CD4-positive, alpha-beta memory T cell (primary cell): ENCODE results near the gene PITX3. TPM values are rescaled to one million over a fixed set of nuclear protein-coding genes. Genes with fewer than 3 reads are reported as not detected.

ENCODE experiments used
- CTCF ChIA-PET: fragments of 350-600 bp; sonication (Branson Sonifier 250); formaldehyde crosslinking; loops from one replicate; lab custom pipeline; 2021; ENCODE audit warnings: inconsistent platforms; ENCODE audit not compliant: partially characterized antibody; lab: Charles Lee
- POLR2A ChIA-PET: fragments of 350-600 bp; sonication (Branson Sonifier 250); formaldehyde crosslinking; loops from one replicate; lab custom pipeline; 2021; ENCODE audit not compliant: partially characterized antibody; lab: Charles Lee
- DNase-seq, 5 donors: peaks; one replicate each; pipeline versions ENCODE4 v3.0.0 to v3.0.0-alpha.2; 2020 to 2022; ENCODE audit warnings: mixed read lengths in 1 of 5
- H3K27ac ChIP-seq: one replicate; pipeline ENCODE4 v1.7.0; 2013; ENCODE audit warnings: low read depth, low read length
- H3K27me3 ChIP-seq: 2 replicates; pipeline ENCODE4 v1.7.0; 2013; ENCODE audit warnings: mild to moderate bottlenecking, low read length, moderate library complexity; ENCODE audit not compliant: insufficient read depth
- H3K36me3 ChIP-seq: 2 replicates; pipeline ENCODE4 v1.7.0; 2013; ENCODE audit warnings: mild to moderate bottlenecking, low read length, moderate library complexity; ENCODE audit not compliant: insufficient read depth
- H3K4me1 ChIP-seq: 2 replicates; pipeline ENCODE4 v1.7.0; 2013; ENCODE audit warnings: mild to moderate bottlenecking, low read length, moderate library complexity; ENCODE audit not compliant: insufficient read depth
- H3K4me3 ChIP-seq, 2 donors: one replicate each; pipeline ENCODE4 v1.7.0; 2013; ENCODE audit warnings: low read length in 2 of 2, mild to moderate bottlenecking in 1 of 2
- H3K9me3 ChIP-seq, 2 donors: one replicate each; pipeline ENCODE4 v1.7.0; 2013; ENCODE audit warnings: low read length in 2 of 2, control low read depth in 1 of 2; ENCODE audit not compliant: control insufficient read depth in 1 of 2
- H3K27ac Mint-ChIP-seq, 7 donors: one replicate each; pipeline ENCODE4 v1.8.0; 2020 to 2021; ENCODE audit warnings: mixed read lengths in 7 of 7, mild to moderate bottlenecking in 6 of 7, inconsistent platforms in 3 of 7, moderate library complexity in 3 of 7
- H3K27me3 Mint-ChIP-seq, 2 donors: one replicate each; pipeline ENCODE4 v1.8.0; 2020 to 2021; ENCODE audit warnings: mixed read lengths in 2 of 2
- H3K36me3 Mint-ChIP-seq, 2 donors: one replicate each; pipeline ENCODE4 v1.8.0; 2020 to 2021; ENCODE audit warnings: mixed read lengths in 2 of 2, inconsistent platforms in 1 of 2, mild to moderate bottlenecking in 1 of 2
- H3K4me1 Mint-ChIP-seq, 4 donors: one replicate each; pipeline ENCODE4 v1.8.0; 2020 to 2021; ENCODE audit warnings: mixed read lengths in 4 of 4, mild to moderate bottlenecking in 1 of 4
- H3K4me3 Mint-ChIP-seq, 8 donors: one replicate each; pipeline ENCODE4 v1.8.0; 2020 to 2021; ENCODE audit warnings: mixed read lengths in 8 of 8, mild to moderate bottlenecking in 7 of 8, moderate library complexity in 6 of 8, inconsistent platforms in 3 of 8
- H3K9me3 Mint-ChIP-seq, 8 donors: one replicate each; pipeline ENCODE4 v1.8.0; 2020 to 2021; ENCODE audit warnings: mixed read lengths in 8 of 8, mild to moderate bottlenecking in 5 of 8, inconsistent platforms in 3 of 8, moderate library complexity in 1 of 8
- intact Hi-C: fragments of 100-400 bp; cut with micrococcal nuclease; formaldehyde crosslinking; loops from one replicate; pipeline ENCODE4 v1.15.1; 2023
- polyA plus RNA-seq, 2 donors: library from polyadenylated mRNA; unstranded; fragments of 300-500 nt; fragmentation: Illumina TruSeq; gene quantifications; one replicate each; pipeline ENCODE4 v1.2.3, GENCODE V29; 2021
- total RNA-seq, 2 experiments: library from RNA; stranded (reverse); gene quantifications; one replicate each; pipeline ENCODE4 v1.2.3, GENCODE V29; 2021

The PITX3 gene
- total and polyA plus RNA-seq, 4 experiments from 2014 or later, result not detected

- no peak for DNase-seq
- intact Hi-C loops, result no loop called here
- no peaks in the 10 kb centered on the region for H3K36me3 ChIP-seq
- H3K4me1 ChIP-seq, result peaks cover 22% of the 10 kb centered on the region
- Mint-ChIP-seq H3K4me1 (peaks cover 9 to 17% (median 10%) of the 10 kb centered on the region in 4 donors), H3K4me3 (peak overlapping the region in 2 of 8 donors; percentile 35 to 81), H3K9me3 (peaks cover 0 to 12% (median 3%) of the 10 kb centered on the region in 8 donors), H3K27ac (peak overlapping the region in 5 of 7 donors; percentile 19 to 68 (median 55)), H3K36me3 (no peaks in the 10 kb centered on the region), H3K27me3 (no peaks in the 10 kb centered on the region)
- H3K27ac ChIP-seq, result peak overlapping the region; percentile 32
- POLR2A ChIA-PET, result no interaction called here
- H3K4me3 ChIP-seq, result no peak overlapping the region
- no peaks in the 10 kb centered on the region for H3K27me3 ChIP-seq
- CTCF ChIA-PET, result interaction anchor here (1.2 to 2.2 kb wide), 4 partner anchors 19 to 57 kb away, joined by 3 to 11 read pairs (median 7); partner anchors contain the start of gene GBF1
- no peaks in the 10 kb centered on the region for H3K9me3 ChIP-seq
Measured at GRCh38 chr10:102188298-102188940, 52.9 kb downstream of the PITX3 start.

DNA sequence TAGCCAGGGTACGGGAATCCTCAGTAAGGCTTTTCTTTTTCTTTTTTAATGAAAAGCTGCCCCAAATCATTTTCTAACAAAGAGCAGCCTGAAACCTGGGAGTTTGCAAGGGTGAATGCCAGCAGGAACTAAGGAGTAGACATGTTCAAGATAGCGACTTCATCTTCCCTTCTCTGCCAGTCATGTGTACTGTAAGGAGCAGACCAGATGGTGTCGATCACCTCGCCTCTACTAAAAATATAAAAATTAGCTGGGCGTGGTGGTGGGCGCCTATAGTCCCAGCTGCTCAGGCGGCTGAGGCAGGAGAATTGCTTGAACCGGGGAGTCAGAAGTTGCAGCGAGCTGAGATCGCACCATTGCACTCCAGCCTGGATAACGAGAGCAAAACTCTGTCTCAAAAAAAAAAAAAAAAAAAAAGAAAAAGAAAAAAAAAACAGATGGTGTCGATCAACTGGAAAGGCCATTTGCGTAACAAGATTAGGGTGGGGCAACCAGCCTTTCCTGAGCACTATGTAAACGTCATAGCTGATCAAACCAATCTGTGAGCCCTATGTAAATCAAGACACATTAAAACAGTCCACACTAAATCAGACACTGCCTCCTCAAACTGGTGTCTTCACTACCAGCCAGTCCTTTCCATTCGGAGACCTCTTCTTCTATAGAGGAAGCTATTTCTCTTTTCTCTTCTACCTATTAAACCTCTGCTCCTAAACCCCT lies 55.3 kb downstream of the PITX3 start:
- Histone ChIP-seq H3K9me3 (no peaks in the 10 kb centered on the region), H3K4me1 (peaks cover 22% of the 10 kb centered on the region), H3K4me3 (no peak overlapping the region), H3K27me3 (no peaks in the 10 kb centered on the region), H3K36me3 (no peaks in the 10 kb centered on the region), H3K27ac (no peak overlapping the region)
- CTCF ChIA-PET, result interaction anchor here (1.5 to 2.1 kb wide), 2 partner anchors 17 to 166 kb away, joined by 4 to 8 read pairs; no protein-coding TSS in a partner anchor
- intact Hi-C loops, result no loop called here
- Mint-ChIP-seq H3K27me3 (peaks cover 0 to 1% of the 10 kb centered on the region in 2 donors), H3K36me3 (no peaks in the 10 kb centered on the region), H3K4me3 (no peak overlapping the region), H3K27ac (no peak overlapping the region), H3K9me3 (peaks cover 0 to 3% (median 0%) of the 10 kb centered on the region in 8 donors), H3K4me1 (peaks cover 9 to 17% (median 10%) of the 10 kb centered on the region in 4 donors)
- no peak for DNase-seq
- POLR2A ChIA-PET, result no interaction called here

DNA sequence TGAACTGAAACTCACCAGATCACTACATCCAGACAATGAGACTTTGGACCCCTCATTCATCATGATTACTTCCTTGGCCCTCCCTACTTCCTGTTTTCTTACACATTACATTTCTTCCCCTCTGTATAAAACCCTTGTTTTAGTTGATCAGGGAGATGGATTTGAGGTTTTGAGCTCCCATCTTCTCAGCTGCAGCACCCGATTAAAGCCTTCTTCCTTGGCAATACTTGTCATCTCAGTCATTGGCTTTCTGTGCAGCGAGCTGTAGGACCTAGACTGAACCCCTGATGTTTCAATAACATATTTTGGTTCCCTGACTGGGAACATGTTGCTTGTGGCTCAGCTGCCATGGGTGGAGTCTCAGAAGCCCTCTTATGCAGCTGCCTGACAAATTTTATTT lies 56.0 kb downstream of the PITX3 start:
- Histone ChIP-seq H3K4me1 (peaks cover 22% of the 10 kb centered on the region), H3K4me3 (no peak overlapping the region), H3K36me3 (no peaks in the 10 kb centered on the region), H3K27ac (no peak overlapping the region), H3K27me3 (no peaks in the 10 kb centered on the region), H3K9me3 (no peaks in the 10 kb centered on the region)
- peaks cover 0 to 1% of the 10 kb centered on the region in 2 donors for H3K27me3 Mint-ChIP-seq
- H3K4me3 Mint-ChIP-seq, result no peak overlapping the region
- ChIA-PET CTCF (interaction anchor here (1.5 to 2.1 kb wide), 2 partner anchors 16 to 167 kb away, joined by 4 to 8 read pairs; no protein-coding TSS in a partner anchor), POLR2A (no interaction called here)
- peaks cover 9 to 17% (median 10%) of the 10 kb centered on the region in 4 donors for H3K4me1 Mint-ChIP-seq
- peaks cover 0 to 3% (median 0%) of the 10 kb centered on the region in 8 donors for H3K9me3 Mint-ChIP-seq
- intact Hi-C loops, result no loop called here
- H3K36me3 Mint-ChIP-seq, result no peaks in the 10 kb centered on the region
- no peak overlapping the region for H3K27ac Mint-ChIP-seq
- no peak for DNase-seq

DNA sequence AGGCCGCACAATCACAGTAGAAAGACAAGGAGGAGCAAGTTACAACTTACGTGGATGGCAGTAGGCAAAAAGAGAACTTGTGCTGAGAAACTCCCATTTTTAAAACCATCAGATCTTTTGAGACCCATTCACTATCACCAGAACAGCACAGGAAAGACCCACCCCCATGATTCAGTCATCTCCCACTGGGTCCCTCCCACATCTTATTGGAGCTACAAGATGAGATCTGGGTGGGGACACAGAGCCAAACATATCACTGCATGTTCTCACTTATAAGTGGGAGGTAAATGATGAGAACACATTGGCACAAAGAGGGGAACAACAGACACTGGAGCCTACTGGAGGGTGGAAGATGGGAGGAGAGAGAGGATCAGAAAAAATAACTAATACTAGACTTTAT lies 56.7 kb downstream of the PITX3 start:
- H3K4me3 ChIP-seq, result no peak overlapping the region
- CTCF ChIA-PET, result interaction anchor here (0.8 to 2.1 kb wide), 3 partner anchors 15 to 167 kb away, joined by 3 to 8 read pairs (median 4); no protein-coding TSS in a partner anchor
- Mint-ChIP-seq H3K4me3 (no peak overlapping the region), H3K4me1 (peaks cover 8 to 15% (median 10%) of the 10 kb centered on the region in 4 donors), H3K36me3 (no peaks in the 10 kb centered on the region), H3K27ac (no peak overlapping the region), H3K9me3 (peaks cover 0 to 3% (median 0%) of the 10 kb centered on the region in 8 donors), H3K27me3 (peaks cover 0 to 1% of the 10 kb centered on the region in 2 donors)
- peaks cover 19% of the 10 kb centered on the region for H3K4me1 ChIP-seq
- no peaks in the 10 kb centered on the region for H3K9me3 ChIP-seq
- no peaks in the 10 kb centered on the region for H3K36me3 ChIP-seq
- no peaks in the 10 kb centered on the region for H3K27me3 ChIP-seq
- no peak overlapping the region for H3K27ac ChIP-seq
- POLR2A ChIA-PET, result no interaction called here
- intact Hi-C loops, result no loop called here
- no peak for DNase-seq

Other genes starting within 250 kb of the PITX3 start
- gene ARMH3, start 185.3 kb downstream of the PITX3 start, total RNA-seq, result 10 to 100 TPM; 31.4 to 31.8 TPM
- gene ARMH3, start 185.3 kb downstream of the PITX3 start, polyA plus RNA-seq, result 10 to 100 TPM; 21.9 to 28.7 TPM
- gene HPS6, start 176.2 kb downstream of the PITX3 start, total RNA-seq, result 10 to 100 TPM; 25.1 to 27.9 TPM
- gene HPS6, start 176.2 kb downstream of the PITX3 start, polyA plus RNA-seq, result 10 to 100 TPM; 27.0 to 27.1 TPM
- gene LDB1, start 121.1 kb downstream of the PITX3 start, total RNA-seq, result 100 to 1,000 TPM; 131 to 135 TPM
- 10 to 100 TPM in 1 of 2 donors, 1 to 10 TPM in 1; 10.0 to 48.6 TPM for gene LDB1, start 121.1 kb downstream of the PITX3 start, polyA plus RNA-seq
- gene PPRC1, start 108.5 kb downstream of the PITX3 start, total RNA-seq, result 10 to 100 TPM; 38.9 to 39.8 TPM
- 10 to 100 TPM in 1 of 2 donors, 1 to 10 TPM in 1; 6.4 to 20.3 TPM for gene PPRC1, start 108.5 kb downstream of the PITX3 start, polyA plus RNA-seq
- gene NOLC1, start 89.1 kb downstream of the PITX3 start, total RNA-seq, result 10 to 100 TPM; 63.7 to 71.6 TPM
- 10 to 100 TPM; 20.0 to 75.0 TPM for gene NOLC1, start 89.1 kb downstream of the PITX3 start, polyA plus RNA-seq
- not detected for gene ELOVL3, start 15.2 kb downstream of the PITX3 start, total RNA-seq
- gene ELOVL3, start 15.2 kb downstream of the PITX3 start, polyA plus RNA-seq, result not detected
- 10 to 100 TPM; 39.6 to 44.7 TPM for gene GBF1, start 4.0 kb upstream of the PITX3 start, total RNA-seq
- 10 to 100 TPM in 1 of 2 donors, 1 to 10 TPM in 1; 3.1 to 23.9 TPM for gene GBF1, start 4.0 kb upstream of the PITX3 start, polyA plus RNA-seq
- gene NFKB2, start 154.2 kb upstream of the PITX3 start, total RNA-seq, result 100 to 1,000 TPM; 146 to 147 TPM
- 10 to 100 TPM in 1 of 2 donors, 1 to 10 TPM in 1; 6.6 to 25.2 TPM for gene NFKB2, start 154.2 kb upstream of the PITX3 start, polyA plus RNA-seq
- 1 to 10 TPM; 4.9 to 5.4 TPM for gene PSD, start 177.3 kb upstream of the PITX3 start, total RNA-seq
- 1 to 10 TPM; 2.1 to 2.7 TPM for gene PSD, start 177.3 kb upstream of the PITX3 start, polyA plus RNA-seq
- gene FBXL15, start 179.3 kb upstream of the PITX3 start, total RNA-seq, result 10 to 100 TPM; 21.1 to 24.1 TPM
- 10 to 100 TPM; 27.5 to 44.5 TPM for gene FBXL15, start 179.3 kb upstream of the PITX3 start, polyA plus RNA-seq
- gene CUEDC2, start 191.1 kb upstream of the PITX3 start, total RNA-seq, result 10 to 100 TPM; 27.2 to 30.8 TPM
- gene CUEDC2, start 191.1 kb upstream of the PITX3 start, polyA plus RNA-seq, result 10 to 100 TPM; 52.0 to 57.5 TPM
- gene C10orf95, start 210.0 kb upstream of the PITX3 start, total RNA-seq, result 1 to 10 TPM in 1 of 2 experiments, under 1 TPM in 1; 0.89 to 1.6 TPM
- gene C10orf95, start 210.0 kb upstream of the PITX3 start, polyA plus RNA-seq, result under 1 TPM; 0.41 to 0.42 TPM